GM18499 (cell line): ENCODE results near the gene NEK7.
"Not testable (repeated sequence)": the region's sequence is repeated elsewhere in the genome, so short reads cannot be mapped to it uniquely, and the experiment has no call there.

Experiments
- ATAC-seq: cut with Tn5 transposase; IDR thresholded peaks from one replicate; pipeline ENCODE4 v1.9.1; 2021; ENCODE audit warnings: moderate number of reproducible peaks; ENCODE audit not compliant: insufficient read depth, unreplicated experiment

NEK7 gene

DNA sequence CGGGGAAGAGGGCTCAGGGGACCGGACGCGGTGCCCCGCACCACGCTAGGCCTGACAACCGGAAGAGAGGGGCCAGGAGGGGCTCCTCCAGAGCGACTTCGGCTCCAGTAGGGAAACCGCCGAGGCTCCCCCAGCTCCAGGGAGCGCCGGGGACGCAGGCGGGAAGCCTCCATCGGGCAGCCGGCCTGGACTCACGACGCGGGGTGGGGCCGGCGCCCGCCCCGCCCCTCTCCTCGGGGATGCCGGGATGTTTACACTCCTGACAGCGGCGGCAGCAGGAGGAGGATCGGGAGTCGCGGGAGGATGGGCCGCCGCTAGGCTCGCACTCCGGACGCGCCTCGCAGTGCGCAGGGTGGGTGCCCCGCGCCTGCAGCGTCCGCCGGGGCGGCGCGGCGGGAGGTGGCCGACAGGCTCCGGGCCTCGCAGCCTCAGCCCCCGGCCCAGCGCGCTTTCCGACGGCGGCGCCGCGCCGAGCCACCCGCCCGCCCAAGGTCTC is at the start of gene NEK7:
Gene NEK7 (plus strand): TSS at position 254 of the 496 bp plus-strand sequence. CDS start 75,583 bp downstream, outside the sequence.
- peak; percentile 25 for ATAC-seq

DNA sequence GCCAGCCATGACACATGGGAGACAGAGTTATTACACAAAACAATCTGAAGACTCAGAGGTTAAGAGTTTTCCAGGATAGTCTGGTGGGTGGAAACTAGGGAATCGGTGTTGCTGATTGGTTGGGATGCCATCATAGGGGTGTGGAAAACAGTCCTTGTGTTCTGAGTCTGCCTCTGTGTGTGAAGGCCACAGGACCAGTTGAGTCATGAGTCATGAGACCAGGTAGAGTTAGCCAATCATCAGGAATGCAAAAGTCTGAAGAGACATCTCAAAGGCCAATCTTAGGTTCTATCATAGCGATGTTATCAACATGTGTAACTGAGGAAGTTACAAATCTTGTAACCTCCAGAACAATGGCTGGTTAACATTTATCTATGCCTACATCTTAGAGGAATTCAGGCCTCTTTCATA is 49.7 kb upstream of the NEK7 start:
- ATAC-seq = no peak

DNA sequence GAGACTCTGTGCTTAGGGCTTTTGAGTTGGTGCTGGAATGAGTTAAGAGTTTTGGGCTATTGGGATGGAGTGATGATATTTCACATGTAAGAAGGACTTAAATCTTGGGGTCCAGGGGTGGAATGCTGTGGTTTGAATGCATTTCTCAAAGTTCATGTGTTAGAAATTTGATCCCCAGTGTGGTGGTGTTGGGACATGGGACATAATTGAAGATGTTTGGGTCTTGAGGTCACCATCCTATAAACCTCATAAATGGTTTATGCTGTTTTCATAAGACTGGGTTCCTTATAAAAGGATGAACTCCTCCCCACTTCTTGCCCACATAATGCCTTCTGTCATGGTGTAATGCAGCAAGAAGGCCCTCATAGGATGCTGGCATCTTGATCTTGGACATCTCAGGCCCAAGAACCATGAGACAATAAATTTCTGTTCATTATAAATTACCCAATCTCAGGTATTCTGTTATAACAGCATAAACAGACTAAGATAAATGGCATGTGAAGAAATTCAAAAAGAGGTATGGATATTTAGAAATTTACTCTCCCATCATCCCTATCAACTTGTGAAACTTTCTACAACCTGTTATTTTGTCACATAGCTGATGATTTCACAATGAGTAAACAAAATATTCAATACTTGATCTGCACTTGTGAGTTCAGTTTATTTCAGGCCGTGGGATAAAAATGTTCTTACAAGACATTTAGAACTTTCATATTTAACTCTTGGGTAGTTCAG is 48.0 kb upstream of the NEK7 start:
- no peak for ATAC-seq

DNA sequence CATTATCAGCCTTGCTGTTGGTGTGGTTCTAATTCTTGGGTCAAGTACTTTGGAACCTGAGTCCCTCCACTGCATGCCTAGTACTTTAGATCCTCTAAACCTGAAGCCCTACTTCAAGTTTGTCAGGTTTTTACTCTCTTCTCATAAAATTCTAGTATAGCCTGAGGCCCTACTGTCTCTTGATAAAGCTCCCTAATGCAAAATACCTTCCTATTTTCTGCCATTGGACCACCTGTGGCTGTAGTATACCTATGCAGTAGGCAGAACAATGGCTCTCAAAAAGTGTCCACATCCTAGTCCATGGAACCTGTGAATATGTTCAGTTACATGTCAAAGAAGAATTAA is 47.5 kb upstream of the NEK7 start:
- no peak for ATAC-seq

DNA sequence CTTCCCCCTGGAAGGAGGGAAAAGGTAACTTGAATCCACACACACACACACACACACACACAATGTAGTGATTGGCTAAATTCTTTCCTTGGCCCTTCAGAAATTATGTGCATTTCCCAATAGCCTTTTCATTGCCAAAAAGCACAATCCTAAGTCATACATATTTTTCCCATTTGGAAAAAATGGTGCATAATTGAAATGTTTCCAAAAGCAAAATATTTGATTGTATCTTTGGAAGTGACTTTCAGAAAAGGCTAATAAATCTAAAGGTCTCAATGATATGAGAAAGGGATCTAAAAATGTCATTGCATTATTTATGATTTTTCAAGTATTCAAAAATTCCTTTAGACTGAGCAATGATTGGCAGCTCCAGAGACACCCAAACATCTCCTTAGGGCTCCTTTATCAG is 43.5 kb upstream of the NEK7 start:
- ATAC-seq = no peak

DNA sequence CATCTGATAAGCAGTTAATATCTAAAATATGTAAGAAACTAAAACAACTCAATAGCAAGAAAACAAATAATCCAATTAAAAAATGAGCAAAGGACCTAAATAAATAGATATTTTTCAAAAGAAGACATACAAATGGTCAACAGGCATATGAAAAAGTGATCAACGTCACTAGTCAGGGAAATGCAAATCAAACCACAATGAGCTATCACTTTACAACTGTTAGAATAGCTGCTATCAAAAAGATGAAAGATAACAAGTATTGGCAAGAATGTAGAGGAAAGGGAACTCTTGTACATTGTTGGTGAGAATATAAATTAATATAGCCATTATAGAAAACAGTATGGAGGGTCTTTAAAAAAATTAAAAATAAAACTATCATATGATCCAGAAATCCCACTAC is 40.7 kb upstream of the NEK7 start:
- no peak for ATAC-seq

DNA sequence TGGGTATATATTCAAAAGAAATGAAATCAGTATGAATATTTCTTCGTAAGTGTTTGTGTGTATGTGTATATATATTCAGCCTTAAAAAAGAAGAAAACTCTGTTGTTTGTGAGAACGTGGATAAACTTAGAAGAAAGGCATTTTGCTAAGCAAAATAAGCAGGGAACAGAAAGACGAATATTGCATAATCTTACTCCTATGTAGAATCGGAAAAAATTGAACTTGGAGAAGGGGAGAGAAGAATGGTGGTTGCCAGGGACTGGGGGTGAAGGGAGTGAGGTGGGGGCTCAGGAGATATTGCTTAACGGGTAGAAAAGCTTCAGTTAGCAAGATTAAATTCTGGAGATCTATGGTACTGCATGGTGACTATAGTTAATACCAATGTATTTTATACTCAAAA is 40.3 kb upstream of the NEK7 start:
- no peak for ATAC-seq

DNA sequence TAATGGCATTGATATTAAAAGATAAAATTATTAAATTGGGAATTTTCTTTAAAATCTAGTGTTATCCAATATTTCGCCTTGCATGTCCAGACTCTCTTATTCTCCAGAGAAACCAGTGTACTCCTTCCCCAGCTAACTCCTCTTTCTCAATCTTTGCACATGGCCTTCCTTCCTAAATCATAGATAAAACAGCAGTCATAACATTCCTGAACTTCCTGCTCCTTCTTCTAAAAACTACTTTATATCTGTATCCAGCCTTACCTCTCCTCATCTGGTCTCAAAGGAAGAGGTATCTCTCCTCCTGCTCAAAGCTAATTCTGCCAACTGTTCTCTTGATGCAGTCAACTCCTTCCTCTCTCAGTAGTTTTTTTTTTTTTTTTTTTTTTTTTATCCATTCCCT is 39.5 kb upstream of the NEK7 start:
- no peak for ATAC-seq

DNA sequence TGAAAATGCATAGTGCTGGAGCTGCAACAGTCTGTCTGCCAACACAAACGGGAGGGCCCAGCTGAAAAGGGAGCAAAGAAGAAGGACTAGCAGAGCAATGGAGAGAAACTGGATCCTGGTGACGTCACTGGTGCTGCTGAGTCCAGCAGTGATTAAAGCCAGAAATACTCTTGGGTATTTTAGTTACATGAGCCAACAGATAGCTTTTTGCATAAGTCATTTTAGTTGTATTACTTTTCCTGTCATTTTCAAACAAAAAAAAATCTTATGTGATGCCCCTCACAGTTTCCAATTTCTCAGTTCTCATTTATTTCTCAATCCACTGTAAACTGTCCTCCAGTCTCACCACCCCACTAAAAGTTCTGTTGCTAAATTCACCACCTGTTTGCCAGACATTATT is 38.7 kb upstream of the NEK7 start:
- no peak for ATAC-seq

DNA sequence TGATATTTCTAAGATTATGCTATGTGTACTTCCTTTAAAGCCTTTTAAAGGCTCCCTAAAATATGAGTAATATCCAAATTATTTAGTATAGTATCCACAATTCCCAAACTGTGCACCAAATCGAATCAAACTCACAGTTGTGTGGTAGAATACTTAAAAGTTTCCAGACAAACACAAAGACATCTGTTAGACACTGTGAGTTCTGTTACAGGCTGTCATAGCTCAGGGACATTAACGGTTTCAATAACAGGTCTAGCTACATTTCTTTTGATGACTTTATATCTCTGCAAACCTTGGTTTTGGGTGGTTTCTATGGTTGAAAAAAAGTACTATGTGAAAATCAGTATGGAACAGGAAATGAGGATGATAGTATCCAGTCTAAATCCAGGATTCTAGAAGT is 36.9 kb upstream of the NEK7 start:
- no peak for ATAC-seq

DNA sequence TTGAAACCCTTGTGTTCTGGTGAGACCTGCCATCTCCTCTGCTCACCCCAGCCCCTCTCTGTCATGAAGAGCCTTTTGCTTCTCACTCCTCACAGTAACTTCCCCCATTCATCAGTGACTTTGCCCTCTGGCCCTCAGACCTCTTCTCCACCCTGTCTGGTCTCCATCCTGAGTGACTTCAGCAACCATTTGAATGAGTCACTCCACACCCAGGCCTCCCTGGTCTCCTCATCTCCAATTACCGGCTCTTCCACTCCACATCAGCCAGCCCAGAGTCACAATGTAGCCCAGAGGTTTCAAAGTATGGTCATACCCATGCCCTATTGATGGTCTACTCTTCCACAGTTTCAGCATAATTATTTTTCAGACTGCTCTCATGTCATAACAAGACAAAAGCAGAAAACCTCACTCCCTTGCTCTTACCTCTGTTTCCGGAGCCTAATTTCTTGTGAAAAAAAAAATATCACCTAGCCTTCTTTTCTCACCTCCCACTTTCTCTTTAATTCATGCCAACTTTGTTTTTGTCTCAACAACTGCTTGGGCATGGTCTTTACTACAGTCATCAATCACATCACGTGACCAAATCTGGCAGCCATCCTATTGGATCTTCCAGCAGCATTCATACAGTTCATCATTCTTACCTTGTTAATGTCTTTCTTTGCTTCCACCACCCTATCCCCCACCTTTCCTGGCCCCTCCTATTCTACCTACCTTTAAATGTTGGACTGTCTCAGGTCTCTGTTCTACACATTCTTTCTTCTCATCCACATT is 35.6 kb upstream of the NEK7 start:
- no peak for ATAC-seq

DNA sequence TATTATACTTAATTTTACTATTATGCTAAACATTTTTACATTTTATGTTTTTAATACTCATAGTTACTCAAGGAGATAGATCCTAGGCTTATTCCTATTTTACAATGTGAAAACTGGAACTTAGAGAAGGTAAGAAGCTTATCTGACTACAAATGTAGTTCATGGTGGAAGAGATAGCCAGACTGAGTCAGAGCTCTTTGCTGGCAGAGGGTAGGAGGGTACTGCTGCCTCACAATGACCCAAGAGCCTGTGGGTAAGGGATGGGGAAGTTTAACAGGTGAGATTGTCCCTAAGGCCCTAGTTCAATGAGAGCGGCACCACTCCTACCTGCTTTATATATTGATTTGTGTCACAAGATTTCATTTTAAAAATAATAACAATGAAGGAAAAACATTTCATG is 34.1 kb upstream of the NEK7 start:
- ATAC-seq = no peak

DNA sequence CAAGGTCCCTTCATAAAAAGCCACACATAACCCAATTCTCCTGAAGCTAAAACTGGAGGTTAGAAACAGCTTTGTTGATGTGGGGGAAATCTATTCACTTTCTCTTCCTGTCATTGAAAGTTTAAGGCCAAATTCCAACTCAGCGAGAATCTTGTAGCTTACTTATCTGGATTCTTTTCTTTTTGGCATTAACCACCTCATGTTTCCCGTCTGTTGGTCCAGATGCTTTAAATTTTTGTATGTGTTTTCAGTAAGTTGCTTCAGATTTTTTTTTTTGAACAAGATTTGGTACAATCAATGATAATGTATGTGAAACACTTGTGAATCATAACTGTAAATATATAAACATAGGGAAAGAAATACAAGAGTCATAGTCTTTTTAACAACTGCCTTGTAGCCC is 33.7 kb upstream of the NEK7 start:
- ATAC-seq = no peak

DNA sequence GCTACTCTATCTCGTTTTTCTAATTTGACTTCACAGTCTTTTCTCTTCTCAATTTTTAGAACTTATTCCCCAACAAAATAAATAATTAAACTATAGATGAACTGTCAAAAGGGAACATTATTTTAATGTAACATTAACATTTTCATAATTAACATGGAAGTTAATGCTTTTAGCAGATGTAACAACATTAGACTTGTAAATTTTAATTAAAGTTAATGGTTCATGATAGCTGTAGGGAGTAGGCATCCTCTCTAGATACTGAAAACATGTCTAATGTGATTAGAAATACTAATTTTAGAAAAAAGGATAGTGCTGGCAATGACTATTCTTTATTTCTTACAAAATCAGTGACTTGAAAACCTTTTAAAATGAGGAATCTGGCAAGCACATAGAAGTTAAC is 32.1 kb upstream of the NEK7 start:
- no peak for ATAC-seq

DNA sequence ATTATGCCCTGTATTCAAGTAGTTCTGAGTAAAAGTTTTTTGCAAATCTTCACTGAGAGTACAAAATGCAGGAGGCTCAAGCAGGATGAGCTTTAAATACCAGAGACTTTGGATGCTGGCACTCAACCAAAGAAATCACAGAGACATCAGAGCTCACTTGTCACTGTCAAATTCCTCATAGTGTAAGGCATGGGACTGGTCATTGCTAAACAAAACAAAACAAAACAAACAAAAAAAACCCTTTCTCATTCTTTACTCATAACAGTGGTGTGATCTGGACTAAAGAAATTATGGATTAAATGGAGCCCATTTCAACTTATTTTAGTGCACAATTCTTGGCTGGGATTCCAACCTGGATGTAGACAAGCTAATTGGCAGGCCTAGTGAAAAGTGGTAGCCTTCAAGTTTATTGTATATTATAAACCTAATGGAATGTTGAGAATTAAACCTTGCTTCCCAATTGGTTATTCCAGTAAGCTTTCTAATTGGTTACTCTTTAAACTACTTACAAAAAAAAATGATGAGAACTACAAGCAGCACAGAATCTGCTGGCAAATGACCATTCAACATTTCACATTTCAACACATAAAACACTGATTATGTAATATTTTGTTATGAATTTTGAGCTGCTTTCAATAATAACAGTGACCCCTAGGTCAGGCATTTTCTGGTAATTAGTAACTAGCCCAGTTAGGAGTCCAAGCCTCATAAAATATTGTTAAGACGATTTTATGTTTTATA is 30.6 kb upstream of the NEK7 start:
- no peak for ATAC-seq

DNA sequence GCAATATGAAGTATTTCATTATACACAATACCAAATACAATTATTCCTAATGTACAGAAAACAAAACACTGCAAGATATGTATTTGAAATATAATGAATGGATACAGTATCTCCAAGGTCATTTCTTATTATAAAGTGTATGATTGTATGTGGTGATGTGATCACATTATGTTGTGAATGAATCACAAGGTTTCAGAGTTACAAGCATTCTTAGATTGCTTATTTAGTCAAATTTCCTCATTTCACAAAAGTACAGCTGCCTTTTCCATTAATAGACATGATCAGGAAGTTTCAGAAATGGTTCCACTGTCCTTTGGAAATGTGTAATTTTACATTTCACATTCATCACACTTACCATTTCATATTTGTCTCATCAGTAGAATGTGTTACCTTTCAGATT is 28.3 kb upstream of the NEK7 start:
- ATAC-seq = no peak

DNA sequence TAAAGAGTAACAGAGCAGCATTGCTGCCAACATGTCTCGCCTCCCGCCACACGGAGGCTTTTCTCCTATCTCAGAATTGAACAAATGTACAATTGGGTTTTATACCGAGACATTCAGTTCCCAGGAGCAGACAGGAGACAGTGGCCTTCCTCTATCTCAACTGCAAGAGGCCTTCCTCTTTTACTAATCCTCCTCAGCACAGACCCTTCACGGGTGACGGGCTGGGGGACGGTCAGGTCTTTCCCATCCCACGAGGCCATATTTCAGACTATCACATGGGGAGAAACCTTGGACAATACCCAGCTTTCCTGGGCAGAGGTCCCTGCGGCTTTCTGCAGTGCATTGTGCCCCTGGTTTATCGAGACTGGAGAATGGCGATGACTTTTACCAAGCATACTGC is 26.7 kb upstream of the NEK7 start:
- ATAC-seq = not testable (repeated sequence)

DNA sequence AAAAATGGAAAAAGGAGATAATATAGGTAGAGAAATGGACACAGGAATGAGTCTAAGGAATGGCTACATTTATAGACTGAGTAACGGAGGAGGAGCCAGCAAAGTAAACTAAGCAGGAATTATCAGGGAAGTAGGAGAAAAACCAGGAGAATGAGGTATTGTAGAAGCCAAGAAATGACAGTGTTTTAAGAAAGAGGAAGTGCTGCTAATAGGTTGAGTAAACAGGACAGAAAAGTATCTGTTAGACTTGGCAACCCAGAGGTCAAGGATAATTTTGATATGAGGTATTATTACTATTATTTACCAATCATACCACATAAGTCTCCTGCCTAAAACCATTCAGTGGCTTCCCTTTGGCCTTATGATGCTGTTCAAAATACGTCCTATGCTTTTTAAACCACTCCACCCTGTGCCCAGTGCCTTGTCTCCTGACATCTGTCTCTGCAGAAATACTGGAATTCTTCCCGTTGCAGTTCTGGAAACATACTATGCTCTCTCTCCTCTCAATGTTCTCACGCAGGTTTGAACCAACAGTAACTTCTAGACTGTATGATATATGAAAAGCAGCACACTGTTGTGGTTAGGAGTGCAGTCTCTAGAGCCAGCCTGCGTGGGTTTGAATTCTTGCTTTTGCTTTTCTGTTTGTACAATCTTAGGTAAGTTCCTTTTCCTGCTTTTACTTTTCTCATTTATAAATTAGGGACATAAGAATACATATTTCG is 24.6 kb upstream of the NEK7 start:
- ATAC-seq = peak; percentile 80

DNA sequence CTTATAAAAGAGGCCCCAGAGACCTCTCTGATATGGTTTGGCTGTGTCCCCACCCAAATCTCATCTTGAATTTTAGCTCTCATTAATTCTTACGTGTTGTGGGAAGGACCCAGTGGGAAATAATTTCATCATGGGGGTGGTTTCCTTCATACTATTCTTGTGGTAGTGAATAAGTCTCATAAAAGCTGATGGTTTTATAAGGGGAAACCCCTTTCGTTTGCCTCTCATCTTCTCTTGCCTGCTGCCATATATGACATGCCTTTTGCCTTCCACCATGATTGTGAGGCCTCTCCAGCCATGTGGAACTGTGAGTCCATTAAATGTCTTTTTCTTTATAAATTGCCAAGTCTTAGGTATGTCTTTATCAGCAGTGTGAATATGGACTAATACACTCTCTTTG is 22.5 kb upstream of the NEK7 start:
- ATAC-seq = no peak

DNA sequence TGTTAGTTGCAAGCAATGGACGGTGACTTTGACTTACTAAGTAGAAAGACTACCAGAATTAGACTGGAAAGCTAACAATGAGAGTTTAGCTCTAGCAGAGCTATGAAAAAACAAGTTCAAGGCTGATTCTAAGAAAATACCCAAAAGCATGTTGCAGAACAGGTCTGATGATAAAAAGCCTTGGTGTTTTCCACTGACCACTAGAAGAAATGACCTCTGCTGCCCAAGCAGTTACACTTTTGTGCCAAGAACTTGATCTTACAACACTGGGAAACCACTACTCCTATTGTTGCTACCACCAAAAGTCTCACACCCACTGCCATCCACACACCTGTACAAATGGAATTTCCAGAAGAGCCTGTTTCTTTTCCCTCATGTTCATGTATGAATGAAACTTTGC is 21.4 kb upstream of the NEK7 start:
- ATAC-seq = no peak
